Measurements from ENCODE around the gene CRYBB1.

DNA sequence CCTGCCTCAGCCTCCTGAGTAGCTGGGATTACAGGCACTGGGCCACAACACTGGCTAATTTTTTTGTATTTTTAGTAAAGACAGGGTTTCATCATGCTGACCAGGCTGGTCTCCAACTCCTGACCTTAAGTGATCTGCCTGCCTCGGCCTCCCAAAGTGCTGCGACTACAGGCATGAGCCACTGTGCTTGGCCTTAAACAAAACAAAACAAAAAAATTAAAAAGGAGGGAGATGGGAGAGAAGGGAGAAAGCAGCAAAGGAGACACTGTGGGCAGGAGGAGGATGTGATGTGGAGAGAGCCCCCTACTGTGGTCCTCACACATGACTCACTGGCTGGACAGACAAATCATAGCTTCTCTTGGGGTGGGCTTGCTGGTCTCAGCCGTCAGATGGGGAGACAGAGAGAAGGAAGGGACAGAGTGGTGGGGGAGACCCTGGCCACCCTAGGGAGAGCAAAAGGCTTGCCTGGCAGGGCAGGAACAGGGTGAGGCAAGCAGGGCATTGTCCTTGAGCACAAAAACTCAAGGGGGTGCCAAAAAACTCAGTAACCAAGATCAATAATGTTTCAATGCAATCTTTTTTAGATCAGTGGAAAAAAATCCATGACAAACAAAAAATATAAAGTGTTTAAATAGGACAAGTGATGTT, 59.5 kb downstream of the CRYBB1 start:
- no peak for TF ChIP-seq RARB (CRISPR knock-in tag; IDR thresholded peaks at IDR 0.05)
- TF ChIP-seq, protein P1, sequence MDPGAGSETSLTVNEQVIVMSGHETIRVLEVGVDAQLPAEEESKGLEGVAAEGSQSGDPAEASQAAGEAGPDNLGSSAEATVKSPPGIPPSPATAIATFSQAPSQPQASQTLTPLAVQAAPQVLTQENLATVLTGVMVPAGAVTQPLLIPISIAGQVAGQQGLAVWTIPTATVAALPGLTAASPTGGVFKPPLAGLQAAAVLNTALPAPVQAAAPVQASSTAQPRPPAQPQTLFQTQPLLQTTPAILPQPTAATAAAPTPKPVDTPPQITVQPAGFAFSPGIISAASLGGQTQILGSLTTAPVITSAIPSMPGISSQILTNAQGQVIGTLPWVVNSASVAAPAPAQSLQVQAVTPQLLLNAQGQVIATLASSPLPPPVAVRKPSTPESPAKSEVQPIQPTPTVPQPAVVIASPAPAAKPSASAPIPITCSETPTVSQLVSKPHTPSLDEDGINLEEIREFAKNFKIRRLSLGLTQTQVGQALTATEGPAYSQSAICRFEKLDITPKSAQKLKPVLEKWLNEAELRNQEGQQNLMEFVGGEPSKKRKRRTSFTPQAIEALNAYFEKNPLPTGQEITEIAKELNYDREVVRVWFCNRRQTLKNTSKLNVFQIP (CRISPR knock-in tag; IDR thresholded peaks at IDR 0.05; ENCODE audit: borderline replicate concordance, low read depth), result no peak
- no peak for TF ChIP-seq ZNF8 (CRISPR knock-in tag; IDR thresholded peaks at IDR 0.05)
- TF ChIP-seq ZFP30 (CRISPR knock-in tag; IDR thresholded peaks at IDR 0.05), result no peak
- TF ChIP-seq, protein P2, sequence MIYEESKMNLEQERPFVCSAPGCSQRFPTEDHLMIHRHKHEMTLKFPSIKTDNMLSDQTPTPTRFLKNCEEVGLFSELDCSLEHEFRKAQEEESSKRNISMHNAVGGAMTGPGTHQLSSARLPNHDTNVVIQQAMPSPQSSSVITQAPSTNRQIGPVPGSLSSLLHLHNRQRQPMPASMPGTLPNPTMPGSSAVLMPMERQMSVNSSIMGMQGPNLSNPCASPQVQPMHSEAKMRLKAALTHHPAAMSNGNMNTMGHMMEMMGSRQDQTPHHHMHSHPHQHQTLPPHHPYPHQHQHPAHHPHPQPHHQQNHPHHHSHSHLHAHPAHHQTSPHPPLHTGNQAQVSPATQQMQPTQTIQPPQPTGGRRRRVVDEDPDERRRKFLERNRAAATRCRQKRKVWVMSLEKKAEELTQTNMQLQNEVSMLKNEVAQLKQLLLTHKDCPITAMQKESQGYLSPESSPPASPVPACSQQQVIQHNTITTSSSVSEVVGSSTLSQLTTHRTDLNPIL (CRISPR knock-in tag; IDR thresholded peaks at IDR 0.05; ENCODE audit: low read depth), result no peak
- no peak for TF ChIP-seq BACH2 (CRISPR knock-in tag; IDR thresholded peaks at IDR 0.05; ENCODE audit: borderline replicate concordance)
